MV-4-11 (cell line): Measurements from ENCODE around the gene P4HA1.
"Not testable (repeated sequence)": the region's sequence is repeated elsewhere in the genome, so short reads cannot be mapped to it uniquely, and the experiment has no call there.

Source experiments
- DNase-seq: peaks from one replicate; lab custom pipeline; 2025; lab: John Stamatoyannopoulos, UW

The P4HA1 gene

GRCh38 chr10:73096449-73097304 lies at the start of gene P4HA1:
TSS of gene P4HA1 (minus strand) at chr10:73096866. CDS start at chr10:73074883, 21,983 bp downstream.
- DNase-seq, result peak; percentile 97

GRCh38 chr10:73141603-73142002 lies 44.9 kb upstream of the P4HA1 start:
- no peak for DNase-seq

DNA sequence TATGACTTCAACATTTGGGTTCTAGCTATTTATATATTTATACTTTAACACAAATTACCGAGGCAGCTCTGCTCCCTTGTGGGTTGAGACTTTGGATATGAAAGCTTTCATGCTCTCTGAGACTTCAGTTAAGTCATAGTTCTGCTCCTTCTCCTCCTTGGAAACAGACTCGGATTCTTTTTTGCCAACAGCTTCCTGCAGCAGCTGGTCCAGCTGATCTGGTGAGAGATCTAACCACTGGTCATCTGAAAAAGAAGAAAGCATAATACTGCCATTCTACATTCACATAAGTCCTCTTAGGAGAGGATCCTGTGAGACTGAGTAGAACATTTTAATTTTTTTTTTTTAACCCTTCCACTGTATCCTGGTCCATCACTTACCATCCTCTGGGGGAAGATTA lies 42.6 kb upstream of the P4HA1 start:
- DNase-seq, result no peak

- DNase-seq, result no peak
Measured at GRCh38 chr10:73136627-73137026, 40.0 kb upstream of the P4HA1 start.

GRCh38 chr10:73134727-73135126 lies 38.1 kb upstream of the P4HA1 start:
- DNase-seq, result no peak

DNA sequence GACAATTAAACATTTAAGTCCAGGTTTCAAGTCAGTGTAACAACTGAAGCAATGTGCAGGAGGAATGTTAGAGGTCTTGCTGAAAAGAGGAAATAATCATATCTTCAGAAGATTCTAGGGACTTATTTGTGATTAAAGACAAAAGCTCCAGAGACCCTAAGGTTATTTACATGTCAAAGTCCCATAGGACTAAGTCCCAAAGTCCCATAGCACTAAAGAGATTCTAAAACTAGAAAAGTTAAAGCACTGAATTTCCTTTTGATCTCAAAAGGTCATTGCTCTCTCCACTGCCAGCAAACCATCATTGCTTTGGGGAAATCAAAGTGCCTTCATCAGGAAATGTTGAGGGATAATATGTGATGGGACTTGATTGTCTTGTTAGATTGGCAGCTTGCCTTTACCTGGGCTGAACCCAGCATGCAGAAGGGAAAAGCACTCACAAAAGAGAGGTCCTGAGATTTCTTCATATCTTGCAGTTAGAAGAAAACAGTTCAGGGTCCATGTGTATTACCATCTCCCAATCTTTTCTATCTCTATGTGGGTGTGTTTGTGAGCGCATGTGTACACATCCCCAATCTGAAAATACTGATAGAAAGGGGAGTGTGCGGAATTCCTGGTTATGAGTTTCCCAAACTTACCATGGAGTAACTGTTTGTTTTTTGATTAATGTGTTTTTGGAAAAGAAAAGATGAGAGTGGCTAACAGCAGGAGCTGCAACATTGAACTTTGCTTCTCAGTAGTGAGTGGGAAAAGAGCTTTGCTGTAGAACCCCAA lies 35.4 kb upstream of the P4HA1 start:
- no peak for DNase-seq

- no peak for DNase-seq
Measured at GRCh38 chr10:73131301-73131700, 34.6 kb upstream of the P4HA1 start.

DNA sequence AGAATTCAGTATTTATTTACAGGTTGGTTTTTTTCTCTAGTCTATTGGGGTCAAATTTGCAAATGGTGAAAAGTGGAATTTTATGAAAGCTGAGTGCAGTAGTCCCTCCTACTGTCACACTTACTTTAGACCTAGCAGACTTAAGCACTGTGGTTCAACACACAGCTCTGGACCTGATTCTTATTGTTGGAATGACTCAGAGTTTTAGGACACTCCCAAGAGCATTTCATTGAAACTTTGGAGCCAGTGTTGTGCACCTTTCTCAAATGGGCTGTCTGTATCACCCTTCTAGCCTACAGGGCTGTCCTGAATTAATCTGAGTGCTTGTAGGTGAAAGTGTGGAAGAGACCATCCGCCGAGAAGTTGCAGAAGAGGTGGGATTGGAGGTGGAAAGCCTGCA lies 29.7 kb upstream of the P4HA1 start:
- DNase-seq, result no peak

- DNase-seq, result no peak
Measured at GRCh38 chr10:73119952-73120351, 23.3 kb upstream of the P4HA1 start.

DNA sequence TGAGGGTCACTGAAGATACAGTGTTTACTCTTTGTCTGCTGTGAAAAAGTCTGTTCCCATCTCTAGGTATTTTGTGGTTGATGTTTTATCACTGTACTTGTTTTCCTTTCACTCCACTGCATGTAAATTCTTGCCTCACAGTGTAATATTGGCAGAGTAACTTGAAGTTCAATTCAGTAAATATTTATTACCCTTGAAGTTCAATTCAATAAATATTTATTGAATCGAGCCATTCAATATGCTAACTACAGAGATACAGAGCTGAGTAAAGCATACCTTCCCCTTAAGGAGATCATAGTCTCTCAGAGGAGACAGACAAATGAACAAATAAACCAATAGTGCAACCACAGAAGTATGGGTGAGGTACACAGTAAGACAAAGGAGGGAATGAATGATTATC lies 22.8 kb upstream of the P4HA1 start:
- DNase-seq, result no peak

DNA sequence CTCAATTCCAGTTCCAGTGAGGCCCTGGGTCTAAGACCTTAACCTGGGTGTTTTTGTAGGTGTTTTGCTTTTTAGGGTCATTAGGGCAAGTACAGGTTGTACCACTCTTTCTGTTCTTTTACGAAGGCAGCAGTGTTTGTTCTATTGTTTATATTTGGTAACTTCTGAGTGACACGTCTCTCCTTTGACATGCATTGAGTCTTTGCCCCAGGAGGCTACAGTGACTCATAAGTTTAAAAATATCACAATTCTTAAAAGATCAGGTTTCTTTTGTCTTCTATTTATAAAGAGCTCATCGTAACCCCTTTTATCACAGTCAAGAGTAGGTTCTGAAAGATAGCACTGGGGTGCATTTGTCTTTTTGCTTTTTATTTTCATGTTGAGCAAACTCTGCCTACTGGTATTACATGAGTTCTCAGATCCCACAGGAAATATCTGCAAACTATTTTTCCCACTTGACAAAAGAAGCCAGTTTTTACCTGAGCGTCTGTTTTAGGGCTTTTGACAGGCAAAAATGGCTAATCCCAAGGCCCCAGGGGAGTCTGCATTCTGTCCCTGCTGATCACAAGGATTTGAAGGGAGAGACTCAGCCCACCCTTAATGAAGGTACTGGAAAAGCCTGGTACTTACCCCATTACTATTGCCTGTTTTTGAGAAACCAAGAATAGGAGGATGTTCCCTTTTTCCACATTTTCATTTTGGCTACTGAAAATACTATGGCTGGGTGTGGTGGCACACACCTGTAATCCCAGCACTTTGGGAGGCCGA lies 21.5 kb upstream of the P4HA1 start:
- peak; percentile 28 for DNase-seq

DNA sequence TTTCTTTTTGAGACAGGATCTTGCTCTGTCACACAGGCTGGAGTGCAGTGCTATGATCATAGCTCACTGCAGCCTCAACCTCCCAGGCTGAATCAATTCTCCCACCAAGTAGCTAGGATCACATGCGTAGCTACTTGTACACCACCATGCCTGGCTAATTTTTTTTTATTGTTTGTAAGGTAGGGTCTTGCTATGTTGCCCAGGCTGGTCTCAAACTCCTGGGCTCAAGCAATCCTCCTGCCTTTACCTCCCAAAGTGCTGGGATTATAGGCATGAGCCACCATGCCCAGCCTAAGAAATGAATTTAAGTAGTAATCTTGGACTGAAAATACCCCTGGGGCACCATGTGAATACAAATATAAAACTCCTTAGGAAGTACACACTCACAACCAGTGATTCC lies 19.4 kb upstream of the P4HA1 start:
- DNase-seq, result no peak

DNA sequence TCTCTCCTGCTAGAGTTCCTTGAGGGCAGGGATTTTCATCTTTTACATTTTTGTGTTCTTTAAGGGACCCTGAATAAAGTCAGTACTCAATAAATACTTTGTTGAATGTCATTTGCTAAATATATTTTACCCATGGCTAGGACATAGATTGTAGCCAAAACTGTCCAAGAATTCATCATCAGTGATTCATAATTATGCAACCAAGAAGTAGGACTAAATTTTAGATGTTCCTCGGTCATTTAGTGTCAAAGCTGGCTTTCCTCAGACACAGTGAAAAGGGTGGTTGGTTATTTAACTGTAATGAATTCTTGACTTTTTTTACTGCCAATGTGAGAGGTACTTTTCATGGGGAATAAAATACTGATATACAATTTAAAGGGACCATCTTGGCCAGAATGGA lies 16.9 kb upstream of the P4HA1 start:
- DNase-seq, result no peak

- DNase-seq, result not testable (repeated sequence)
Measured at GRCh38 chr10:73112032-73112431, 15.4 kb upstream of the P4HA1 start.

DNA sequence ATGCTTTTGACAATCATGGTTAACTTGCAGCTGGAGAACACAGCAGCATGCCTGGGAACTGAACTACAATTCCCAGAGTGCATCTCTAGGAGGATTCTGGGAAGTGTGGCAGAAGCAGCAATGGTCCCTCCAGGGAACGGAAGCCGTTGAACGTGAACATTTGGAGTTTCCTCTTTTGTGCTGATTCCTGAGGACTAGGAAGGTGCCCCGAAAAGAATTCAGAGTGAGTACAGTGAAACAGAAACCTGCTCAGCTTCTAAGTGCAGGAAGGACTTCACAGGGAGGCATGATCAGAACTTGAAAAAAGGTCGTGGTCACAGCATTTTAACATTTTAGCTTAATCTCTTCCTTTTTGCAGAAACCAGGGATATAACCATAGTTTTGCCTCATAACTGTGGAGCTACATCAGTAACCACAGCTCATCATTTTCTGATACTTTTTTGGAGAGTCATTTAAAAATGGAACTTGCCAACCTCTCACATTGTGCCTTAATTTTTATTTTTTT lies 13.7 kb upstream of the P4HA1 start, which contains the start of gene NUDT13:
Gene NUDT13 (plus strand): TSS at position 111 of the 505 bp plus-strand sequence. CDS start 3,911 bp downstream, outside the sequence.
- DNase-seq, result peak; percentile 92

DNA sequence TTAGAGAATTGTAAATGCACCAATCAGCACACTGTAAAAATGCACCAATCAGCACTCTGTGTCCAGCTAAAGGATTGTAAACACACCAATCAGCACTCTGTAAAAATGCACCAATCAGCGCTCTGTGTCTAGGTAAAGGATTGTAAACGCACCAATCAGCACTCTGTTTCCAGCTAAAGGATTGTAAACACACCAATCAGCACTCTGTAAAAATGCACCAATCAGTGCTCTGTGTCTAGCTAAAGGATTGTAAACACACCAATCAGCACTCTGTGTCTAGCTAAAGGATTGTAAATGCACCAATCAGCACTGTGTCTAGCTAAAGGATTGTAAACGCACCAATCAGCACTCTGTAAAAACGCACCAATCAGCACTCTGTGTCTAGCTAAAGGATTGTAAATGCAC lies 12.6 kb upstream of the P4HA1 start:
- DNase-seq, result not testable (repeated sequence)

GRCh38 chr10:73106301-73106700 lies 9.6 kb upstream of the P4HA1 start:
- DNase-seq, result no peak

DNA sequence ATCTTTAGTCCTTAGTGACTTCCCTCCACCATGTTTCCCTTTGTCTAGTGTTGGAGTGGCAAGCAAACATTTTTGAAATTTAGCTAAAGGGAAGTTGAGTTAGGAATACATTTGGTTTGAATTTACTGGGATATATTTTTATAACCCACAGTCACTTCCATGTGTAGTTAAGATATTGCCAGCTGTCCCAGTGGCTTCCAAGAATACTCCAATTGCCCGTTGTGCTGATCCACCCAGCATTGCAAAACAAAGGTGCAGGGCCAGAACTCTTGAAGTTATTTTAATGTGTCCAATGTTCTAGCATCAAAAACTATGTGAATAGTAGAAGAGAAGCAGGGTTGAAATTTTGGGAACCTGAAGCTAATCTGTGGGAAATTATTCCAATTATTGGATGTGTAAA lies 2.5 kb upstream of the P4HA1 start:
- no peak for DNase-seq

GRCh38 chr10:73097305-73097670 lies 622 bp upstream of the P4HA1 start:
- no peak for DNase-seq

DNA sequence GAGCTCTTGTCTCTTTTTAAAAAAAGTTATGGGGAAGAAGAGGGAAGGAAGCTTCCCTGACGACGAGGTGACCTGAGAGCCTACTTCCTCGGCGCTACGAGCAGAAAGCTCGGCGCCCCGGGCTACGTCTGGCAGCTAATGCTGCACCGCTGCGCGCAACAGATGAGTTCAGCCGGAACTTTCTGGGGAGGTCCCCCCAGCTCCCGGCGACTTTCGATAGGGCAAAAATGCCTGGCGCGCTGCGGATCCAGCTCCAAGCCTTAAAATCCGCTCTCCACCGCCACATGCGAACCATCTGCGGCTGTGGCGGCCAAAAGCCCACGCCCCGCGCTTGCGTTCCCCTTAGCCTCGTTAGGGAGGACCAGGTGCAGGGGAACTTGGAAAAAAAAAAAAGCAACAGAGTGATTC lies 621 bp downstream of the P4HA1 start:
- DNase-seq, result peak; percentile 56

DNA sequence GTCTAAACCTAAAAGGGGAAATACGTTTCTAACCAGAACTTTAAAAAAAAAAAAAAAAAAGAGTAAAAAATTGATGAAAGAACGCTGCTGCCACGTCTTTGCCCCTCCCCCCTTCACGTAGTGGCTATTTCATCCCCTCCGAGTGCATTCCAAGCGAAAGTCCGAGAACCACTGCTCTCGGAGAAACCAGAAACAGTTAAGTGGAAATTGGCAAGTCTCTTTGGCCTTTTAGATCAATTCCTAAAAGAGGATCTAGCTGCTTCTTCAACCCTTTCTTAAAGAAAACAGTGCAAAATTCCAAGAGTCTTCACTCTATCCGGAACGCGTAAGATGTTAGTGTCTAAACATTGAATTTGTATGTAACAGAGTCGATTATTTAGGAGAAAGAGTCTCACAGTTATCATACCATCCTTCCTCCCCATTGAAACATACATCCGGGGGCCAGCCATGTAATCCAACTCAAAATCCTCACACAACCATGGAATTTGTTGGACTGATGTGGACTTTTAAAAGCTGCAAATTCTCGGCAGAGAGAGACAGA lies 1.1 kb downstream of the P4HA1 start:
- DNase-seq, result peak; percentile 56

DNA sequence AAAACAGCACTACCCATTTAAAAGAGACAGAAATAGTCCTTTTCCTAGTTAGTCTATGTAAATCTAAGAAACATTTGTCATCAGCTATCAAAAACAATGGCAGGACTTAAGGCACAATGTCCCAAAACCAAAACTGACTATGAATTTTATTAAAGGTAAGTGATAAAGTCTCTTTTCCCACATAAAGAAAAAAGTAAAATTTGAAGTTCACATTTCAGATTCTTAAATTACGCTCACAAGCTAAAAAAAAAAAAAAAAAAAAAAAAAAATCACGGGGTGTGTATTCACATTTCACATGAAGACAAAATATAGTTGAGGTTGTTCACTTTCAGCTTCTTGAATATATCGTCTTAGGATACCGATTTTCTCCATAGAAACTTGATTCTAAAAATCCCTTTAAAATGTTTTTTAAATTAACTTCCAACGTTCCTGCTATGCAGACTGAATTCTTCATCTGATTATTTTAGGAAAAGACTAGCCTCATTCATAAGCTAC lies 1.6 kb downstream of the P4HA1 start:
- no peak for DNase-seq
